Activated gamma-delta T cell (primary cell): ENCODE results near the gene CYGB.

Experiments used
- DNase-seq: peaks from one replicate; lab custom pipeline; 2025; lab: John Stamatoyannopoulos, UW

Gene CYGB

DNA sequence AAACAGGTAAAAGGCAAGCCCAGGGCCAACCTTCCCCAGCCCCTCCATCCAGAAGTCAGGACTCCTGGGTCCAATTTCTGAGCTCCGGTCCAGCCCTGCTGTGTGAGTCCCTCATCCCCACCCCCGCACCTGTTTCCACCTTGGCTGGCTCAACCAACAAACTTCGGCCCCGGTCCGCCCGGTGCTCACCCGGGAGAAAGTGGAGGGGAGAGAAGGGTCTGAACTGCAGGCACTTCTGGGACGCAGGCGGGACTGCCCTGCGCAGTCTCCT lies 36.8 kb downstream of the CYGB start:
- DNase-seq: no peak

DNA sequence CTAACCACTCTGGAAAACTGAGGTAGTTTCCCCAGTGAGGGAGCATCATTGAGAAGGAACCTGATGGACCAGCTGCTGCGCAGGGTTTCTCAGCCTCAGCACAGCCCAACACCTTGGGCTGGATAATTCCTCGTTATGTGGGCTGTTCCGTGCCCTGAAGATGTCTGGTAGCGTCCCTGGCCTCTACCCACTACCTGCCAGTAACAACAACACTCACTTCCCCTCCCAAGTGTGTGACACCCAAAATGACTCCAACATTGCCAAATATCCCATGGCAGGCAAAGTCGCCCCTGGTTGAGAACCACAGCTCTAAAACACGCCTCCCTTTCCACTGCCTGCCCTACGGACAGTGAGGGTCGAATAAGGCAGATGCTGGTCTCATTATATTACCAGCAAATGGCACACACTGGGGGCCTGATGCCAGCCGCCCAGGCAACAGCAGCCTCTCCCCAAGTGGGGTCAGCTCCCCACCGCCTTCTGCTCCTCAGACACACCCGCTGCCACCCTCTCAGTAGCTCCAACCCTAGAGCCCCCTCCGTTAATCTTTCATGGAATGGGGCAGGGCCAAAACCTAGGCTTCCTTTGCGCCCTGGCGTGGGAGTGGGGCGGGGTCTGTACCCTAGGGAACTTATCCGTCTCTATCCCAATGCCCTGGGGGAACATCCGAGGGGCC lies 37.3 kb downstream of the CYGB start:
- DNase-seq: no peak

DNA sequence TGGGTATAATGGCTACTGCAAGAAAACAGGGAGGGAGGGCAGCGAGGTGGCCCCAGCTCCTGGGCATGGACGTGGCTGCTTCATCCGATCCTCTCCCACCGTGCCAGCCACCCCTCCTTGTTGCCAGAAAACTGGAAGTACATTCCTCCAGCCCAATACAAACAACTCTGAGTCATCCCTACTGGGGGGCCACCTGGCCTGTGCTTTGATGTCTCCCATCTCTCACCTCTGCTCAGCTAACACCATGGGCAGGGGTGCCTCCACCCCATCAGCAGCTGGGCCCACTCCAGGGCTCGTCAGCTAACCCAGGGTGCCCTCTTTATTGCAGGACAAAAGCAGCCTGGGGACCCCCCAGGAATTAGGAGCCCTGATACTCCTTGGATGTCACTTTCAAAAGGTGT lies 38.2 kb downstream of the CYGB start:
- DNase-seq: no peak

DNA sequence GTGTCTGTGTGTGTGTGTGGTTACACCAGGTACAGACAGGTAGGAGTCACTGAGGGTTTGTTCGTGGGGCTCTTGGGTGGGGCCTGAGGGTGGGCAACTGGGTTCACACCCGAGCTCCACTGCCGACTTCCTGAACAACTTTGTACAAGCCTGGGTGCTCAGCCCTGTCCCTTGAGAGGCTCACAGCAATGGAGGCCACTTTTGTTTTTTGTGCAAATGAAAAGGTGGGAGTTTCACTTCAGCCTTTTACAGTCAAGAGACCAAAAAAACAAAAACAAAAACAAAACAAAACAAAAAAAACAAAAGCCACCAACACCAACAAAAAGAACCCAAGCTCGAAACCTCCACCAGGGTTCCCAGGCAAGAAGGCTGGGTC lies 38.6 kb downstream of the CYGB start:
- DNase-seq: no peak

DNA sequence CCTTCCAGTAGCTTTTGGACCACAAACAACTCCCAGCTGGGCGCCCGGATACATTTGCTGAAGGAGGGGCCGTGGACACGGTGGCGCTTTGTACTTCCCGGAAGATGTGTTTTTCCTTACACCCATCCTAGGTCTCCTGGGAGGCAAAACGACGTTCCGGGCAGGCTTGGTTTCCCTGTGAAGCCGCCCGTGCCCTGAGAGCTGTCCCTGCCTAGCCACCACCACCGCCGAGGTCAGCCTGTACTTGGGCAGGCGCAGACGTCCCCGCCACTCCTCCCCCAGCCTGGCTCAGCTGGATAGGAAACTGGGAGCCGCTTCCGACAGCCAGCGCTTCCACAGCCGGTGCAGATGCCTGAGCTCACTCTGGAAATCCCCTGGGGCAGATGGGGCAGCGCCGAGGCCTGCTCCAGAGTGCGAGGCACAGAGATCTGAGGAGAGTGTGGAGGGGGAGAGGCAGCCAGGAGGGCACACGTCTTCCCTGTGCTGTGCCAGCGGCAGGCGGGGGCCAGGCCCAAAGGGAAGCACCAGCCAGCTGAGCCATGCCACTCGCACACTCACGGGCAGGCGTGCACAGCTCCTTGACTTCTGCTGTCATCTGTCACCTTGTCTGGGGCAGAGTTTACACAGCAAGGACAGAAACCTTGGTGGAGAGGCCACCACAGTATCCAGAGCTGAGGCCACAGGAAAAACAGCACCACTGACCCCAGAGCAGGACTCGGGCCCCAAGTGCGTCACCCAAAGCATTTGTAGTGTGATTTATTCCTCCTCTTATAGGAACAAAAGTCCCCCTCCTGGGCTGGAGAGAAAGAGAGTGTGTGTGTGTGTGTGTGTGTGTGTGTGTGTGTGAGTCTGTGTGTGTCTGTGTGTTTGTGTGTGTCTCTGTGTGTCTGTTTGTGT lies 39.3 kb downstream of the CYGB start:
- peak; percentile 29 for DNase-seq

DNA sequence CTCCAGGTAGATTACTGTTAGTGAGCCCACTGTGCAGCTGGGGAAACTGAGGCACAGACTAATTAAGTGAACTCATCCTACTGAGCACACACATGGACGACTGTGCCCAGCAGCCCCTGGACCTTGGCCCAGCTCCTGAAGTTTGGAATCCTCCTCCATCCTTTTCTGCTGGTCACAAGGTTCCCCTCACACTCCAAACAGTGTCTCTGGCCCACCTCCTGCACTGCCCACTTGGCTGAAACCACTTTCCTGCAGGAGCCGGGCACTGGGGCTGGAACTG lies 39.9 kb downstream of the CYGB start:
- no peak for DNase-seq

DNA sequence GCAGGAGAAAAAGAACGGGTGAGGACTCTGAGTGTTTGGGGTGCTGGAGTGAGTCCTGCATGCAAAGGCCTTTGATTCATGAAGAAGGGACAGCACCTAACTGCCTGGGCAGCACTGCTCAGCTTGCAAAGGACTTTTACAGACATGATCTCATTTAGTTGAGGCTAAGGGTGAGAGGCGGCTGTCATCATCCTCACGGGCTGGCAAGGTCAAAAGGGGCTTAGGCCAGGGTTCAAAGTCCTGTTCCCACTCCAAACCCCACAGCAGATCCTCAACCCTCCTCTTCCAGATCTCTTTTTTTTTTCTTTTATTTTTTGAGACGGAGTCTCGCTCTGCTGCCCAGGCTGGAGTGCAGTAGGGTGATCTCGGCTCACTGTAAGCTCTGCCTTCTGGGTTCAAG lies 41.0 kb downstream of the CYGB start:
- no peak for DNase-seq

DNA sequence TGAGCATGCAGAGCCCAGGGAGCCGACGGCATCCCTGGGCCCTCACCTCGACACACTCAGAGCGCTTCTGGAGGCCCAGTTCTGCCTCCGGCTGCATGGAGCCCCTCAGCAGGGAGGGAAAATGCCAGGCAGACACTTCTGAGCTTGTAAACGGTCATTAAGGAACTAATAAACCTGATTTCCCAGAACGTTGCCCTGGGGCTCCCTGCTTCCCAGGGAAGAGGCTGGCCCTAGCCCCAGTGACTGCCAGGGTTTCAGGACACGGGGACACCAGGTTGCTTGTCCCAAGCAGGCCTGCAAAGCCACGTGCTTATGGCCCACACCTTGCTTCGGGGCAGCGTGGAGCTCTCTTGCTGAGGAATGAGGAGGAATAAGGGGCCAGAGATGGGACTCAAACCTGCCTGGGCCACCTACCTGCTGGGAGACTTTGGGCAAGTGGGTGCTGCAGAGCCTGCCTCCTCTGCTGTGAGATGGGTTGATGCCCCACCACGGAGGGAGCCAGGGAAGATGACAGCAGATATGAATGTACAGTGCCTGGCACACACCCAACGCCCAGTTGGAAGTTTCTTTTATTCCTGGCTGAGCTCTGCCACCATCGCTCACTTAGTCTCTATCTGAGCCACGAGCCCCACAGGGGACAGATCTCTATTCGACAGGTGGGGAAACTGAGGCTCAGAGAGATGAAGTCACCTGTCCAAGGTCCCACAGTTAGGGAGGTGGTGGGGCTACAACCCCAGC lies 41.7 kb downstream of the CYGB start:
- DNase-seq: no peak

DNA sequence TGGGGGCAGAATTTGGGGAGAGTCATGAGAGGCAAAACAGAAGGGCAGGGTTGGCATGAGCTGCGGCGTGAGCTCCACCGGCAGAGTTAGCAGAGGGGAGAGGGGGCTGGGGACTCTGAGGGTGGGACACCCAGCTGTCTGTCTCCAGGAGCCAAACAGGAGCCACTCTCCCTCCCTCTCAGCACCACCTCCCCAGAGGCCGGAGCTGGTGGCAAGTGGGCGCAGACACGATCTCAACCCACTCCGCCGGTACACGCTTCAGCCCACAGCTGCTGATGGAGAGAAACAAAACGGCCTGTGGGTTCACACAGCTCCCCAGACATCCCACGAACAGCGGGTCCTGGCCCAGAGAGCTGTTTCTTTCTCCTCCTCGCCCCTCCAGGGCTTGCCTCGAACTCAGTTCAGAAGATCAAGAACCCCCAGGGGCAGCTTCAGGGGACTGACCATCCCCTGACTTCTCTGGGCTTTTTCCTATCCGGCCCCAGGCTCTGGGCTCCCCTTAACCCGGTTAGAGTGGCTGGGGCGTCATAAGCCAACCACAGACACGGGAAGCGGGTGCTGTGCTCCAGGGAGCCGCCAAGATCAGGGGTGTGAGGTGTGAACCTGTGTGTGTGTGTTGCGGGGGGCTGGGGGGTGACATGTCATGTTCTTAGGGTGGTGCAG lies 43.9 kb downstream of the CYGB start:
- DNase-seq: peak; percentile 26

DNA sequence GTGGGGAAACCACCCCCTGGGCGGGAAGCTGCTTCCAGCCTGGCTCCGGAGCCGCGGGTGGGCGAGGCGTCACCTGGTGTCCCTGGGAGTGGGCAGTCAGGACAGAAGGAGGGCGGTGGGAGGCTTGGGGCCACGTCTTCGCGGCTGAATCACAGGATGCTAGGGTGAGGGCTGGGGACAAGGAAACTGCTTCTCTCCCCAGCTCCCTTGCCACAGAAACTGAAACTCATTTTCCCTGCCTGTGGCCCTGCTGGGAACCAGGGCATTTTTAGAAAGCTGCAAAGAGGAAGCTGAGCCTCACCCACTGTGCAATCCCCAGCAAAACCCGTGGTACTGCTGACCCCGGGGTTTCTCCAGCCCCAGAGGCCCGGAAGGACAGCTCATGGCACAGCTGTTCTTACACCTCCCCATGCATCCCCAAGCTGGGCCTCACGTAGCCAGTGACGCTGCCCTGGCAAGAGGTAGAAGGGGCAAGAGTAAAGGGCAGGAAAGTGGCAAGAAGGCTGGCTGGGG lies 44.5 kb downstream of the CYGB start:
- DNase-seq: peak; percentile 23

DNA sequence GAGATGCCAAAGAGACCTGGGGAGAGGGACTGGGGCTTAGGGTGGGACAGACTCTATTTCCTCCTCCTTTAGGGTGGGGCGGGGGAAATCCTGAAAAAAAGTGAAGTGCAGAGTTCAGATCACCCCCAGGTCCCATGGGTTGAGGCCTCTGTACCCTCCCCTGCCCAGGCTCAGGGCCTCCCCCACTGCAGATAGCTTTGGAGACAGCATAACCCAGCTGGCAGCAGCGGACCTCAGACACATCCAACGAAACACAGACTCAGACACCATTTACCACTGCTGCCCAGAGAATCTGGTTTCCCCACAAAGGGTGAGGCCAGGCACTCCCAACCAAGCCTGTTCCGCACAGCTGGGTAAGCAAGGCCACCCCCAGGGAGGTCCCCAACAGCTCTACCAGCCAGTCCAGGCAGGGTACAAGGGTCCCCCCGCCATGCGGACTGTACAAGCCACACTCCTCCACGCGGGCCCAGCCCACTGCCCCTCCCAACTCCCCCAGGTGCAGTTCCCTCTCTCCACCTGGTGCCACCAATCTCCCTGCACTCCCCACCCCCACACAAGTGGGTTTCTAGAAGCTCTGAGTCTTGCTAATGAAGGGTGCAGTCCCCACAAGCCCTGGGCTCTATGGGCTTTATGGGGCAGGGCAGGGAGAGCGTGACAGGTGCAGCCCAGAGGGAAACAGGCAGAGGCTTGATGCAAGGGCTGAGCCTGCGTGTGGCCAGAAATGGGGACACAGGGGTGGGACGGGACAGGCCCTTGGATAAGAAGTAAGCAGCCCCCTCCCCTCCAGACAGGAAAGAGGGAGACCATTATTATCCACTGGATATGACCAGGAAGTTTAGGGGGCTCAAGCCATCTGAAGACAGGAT lies 45.2 kb downstream of the CYGB start:
- DNase-seq: no peak

DNA sequence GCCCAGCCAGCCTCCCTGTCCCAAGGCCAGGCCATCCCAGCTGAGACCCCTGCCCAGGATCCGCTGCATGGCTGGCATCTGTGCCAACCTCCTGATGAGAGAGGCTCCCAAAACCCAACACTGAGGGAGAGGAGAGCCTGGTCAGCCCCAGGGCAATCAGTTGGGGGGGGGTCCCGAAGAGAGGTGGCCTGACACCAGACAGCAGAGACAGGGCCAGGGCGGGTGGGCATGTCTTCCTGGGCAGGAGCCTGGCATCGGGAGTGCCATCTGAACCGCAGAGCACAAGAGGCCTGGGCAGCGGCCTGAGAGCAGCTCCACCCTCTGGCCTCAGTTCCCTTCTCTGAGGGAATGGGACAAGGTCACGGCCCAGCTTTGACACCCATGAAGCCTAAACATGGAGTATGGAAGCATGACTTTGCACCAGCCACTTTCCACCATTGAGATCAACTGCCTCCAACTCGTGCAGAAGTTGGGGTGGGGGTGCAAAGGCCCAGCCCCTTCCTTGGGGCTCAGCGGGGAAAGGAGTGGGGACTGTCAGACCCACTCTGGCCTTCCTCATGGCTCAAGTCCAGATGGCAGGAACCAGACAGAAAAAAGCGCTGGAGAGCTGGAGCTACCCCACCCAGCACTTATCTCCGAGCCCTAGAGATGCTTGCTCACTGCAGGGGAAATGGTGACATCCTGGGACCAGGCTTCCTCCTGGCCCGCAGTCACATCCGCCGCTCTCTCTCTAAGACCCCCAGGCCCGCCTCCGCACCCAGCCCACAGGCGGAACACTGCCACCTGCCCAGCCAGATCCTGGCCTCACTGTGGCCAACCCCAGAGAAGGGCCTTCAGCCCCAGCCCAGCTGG lies 46.0 kb downstream of the CYGB start:
- DNase-seq: no peak

DNA sequence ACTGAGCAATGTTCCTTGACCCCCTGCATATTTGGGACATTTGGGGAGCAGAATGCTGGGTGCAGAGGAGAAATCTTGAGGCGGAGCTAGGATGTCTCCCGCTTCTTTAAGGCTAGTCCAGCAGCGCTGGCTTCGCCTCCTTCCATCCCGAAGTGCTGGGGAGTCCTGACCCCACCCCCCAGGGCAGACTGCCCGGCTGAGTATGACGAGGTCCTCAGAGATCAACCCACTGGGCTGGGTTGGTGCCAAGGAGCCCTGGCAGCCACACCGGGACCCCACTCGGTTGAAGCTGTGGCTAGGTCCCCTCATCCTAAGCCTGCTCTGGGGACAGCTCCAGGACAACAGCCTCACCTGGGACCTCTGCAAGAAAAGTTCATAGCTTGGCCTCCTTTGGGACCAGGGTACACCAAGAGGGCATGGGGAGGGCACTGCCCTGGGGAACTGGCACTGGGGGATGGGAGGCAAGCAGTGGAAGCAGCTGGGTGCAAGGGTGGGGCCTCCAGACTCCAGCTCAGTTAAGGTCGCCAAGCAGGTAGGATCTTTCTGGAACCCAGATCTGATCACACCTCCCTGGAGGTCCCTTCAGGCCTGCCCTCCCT lies 47.3 kb downstream of the CYGB start:
- DNase-seq: no peak

DNA sequence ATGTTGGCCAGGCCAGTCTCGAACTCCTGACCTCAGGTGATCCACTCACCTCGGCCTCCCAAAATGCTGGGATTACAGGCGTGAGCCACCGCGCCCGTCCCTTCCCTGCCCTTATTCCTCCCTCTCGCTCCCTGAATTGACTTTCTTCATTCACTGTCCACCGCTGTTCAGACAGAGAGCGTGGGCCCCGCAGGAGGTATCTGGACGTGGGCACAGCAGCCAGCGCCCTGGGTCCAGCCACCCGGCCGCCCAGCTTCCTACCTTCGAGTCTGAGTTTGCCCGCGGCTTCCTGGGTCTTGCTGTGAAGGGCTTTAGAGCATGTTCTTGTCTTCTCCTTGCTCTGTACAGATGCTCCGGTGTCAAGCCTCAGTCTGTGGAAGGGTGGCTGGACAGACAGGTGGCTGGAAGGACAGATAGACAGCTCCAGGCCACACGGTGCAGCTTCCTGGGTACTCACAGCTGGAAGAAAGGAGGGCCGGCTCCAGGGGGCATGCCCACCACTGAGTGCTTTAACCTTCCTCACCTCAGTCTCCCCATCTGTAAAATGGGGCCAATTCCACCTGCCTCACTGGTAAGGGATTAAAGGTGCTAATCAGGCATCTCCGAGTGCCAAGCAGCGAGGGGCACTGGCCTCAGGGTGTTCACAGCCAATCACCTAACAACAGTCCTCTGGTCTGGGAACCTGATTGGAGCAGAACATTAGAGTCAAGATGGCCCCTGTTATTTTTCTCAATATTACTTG lies 49.9 kb downstream of the CYGB start:
- no peak for DNase-seq

DNA sequence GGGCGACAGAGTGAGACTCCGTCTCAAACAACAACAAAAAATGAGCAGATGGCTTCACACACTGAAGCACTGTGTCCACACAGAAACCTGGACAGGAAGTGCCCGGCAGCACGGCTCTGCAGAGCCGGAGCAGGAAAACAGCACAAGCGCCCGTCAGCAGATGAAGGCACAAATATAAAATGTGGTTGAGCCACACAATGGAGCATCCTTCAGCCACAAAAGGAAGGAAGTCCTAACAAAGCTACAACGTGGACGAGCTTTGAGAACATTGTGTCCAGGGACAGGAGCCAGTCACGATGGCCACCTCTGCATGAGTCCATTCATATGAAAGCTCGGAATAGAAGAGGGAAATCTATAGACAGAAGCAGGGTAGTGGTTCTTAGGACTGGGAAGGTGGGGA lies 51.9 kb downstream of the CYGB start:
- no peak for DNase-seq

DNA sequence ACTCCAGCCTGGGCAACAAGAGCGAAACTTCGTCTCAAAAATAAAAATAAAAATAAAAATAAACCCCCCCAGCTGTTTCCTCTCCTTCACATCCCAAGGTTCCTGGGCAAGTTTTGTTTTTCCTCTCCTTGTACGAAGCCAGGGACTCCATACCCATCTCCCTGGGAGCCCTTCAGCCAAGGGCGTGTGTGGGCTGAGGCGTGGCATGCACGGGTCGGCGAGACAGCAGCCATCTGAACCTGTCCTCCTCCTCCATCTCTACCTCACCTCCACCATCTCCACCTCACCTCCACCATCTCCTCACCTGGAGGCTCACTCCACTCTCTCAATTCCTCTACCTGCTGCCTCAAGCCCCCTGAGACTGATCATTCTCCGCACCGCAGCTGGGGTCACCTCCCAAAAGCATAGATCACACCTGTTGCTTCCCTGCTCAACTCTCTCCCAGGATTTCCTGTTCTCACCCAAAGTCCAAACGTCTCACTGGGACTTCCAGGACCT lies 53.2 kb downstream of the CYGB start:
- DNase-seq: no peak

DNA sequence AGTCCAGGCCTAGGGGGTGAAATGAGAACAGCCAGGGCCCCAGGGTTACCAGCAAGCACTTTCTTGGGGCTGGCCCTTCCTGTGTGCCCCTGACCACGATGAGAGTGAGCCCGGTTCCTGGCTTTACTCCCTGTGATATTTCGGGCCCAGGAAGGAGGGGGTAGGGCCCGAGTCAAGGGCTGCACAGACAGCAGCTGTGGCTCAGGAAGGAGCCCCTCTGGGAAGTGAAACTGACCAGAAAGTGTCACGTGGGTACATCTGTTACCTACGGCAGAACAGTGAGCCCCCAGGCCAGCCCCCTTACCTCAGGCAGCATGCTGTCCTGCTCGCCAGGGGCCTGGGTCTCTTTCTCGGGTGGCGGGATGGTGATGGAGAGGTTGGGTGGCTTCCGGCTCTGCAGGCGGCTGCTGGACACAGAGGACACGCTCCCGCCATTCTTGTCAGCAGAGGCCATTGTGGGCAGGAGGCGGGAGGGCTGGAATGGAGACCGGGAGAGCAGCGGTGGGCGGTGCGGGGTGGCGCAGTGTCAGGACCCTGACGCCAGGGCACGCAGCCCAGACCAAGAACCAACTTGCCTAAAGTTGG lies 56.3 kb downstream of the CYGB start:
- DNase-seq: no peak

DNA sequence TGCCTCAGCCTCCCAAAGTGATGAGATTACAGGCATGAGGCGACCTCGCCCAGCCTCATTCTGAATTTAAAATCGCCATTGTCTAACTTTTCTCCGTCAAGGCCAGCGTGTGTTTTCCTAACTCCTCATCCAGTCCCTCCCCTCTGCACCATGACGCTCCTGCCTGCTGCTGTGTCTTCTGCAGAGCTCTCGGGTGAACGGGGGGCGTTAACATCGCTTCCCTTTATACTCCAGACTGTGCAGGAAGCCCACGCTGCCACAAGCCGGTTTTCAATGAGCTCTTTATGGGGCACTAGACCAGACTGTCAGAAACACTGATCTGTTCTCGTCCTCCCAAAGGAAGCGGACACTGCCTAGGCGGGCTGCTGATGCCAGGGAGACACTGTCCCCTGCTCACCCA lies 56.9 kb downstream of the CYGB start:
- no peak for DNase-seq

DNA sequence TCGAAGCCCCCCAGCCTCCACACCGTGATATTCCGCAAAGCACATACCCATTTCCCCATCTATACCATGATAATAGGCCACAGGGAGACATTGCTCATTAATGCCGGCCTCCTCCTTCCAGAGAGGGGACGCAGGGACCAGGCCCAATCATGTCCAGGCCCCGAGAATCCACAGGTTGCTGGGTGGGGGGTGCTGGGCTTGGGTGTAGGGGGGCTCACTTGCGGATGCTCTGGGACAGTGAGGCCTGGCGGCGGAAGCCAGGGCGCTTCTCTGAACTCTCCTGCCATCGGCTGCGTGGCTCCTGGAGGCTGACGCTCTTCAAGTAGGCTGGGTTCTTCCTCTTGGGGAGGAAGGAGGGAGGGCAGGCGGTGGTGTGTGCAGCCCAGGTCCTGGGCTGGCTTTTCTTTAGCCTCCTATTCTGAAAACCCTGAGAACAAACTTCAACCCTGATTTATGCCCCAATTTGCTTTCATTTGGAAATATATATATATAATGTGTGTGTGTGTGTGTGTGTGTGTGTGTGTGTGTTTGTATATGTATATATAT lies 57.9 kb downstream of the CYGB start:
- no peak for DNase-seq
